Measurements from ENCODE around the gene SLC49A4. TPM values are rescaled to one million over a fixed set of nuclear protein-coding genes. Genes with fewer than 3 reads are reported as not detected.

SLC49A4 gene
- total RNA-seq, 6 experiments from 2014 or later, result 5.5 to 8.6 (median 6.7) TPM

GRCh38 chr3:122926322-122926721 is 131.5 kb downstream of the SLC49A4 start:
- Histone ChIP-seq H3K4me3 (no peak overlapping the region), H3K9me3 (no peaks in the 10 kb centered on the region), H3K4me1 (peaks cover 0 to 6% (median 0%) of the 10 kb centered on the region in 4 donors), H3K27me3 (no peaks in the 10 kb centered on the region), H3K27ac (no peak overlapping the region), H3K36me3 (no peaks in the 10 kb centered on the region)
- ATAC-seq (no peak), DNase-seq (no peak)
- intact Hi-C loops (cut with DNase I), result loop anchor here in 1 of 2 donors (10.0 kb wide), 1 partner anchor 328 kb away; no protein-coding TSS in a partner anchor
- WGBS (ENCODE audit: insufficient coverage, low coverage, low lambda C conversion rate, missing lambda C conversion rate), result 80% methylated on average over 3 of the region's 20 CpGs
- TF ChIP-seq POLR2A (IDR thresholded peaks at IDR 0.05) (no peak), CTCF (IDR thresholded peaks at IDR 0.05) (no peak)

DNA sequence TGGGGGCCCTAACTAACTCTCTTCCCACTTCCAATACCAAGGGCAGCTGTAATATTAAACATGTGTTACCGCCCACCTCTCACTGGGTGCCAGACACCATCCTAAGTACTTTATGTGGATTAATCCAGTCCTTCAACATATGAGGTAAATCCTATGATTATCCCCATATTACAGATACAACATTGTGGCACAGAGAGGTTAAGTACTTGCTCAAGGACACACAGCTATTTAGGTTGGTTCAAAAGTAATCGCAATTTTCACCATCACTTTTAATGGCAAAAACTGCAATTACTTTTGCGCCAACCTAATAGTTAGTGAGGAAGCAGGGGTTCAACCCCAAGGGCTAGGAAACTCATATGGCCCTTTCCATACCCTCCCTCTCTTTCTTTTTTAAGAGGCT is 131.9 kb downstream of the SLC49A4 start:
- H3K27me3 ChIP-seq, result no peaks in the 10 kb centered on the region

DNA sequence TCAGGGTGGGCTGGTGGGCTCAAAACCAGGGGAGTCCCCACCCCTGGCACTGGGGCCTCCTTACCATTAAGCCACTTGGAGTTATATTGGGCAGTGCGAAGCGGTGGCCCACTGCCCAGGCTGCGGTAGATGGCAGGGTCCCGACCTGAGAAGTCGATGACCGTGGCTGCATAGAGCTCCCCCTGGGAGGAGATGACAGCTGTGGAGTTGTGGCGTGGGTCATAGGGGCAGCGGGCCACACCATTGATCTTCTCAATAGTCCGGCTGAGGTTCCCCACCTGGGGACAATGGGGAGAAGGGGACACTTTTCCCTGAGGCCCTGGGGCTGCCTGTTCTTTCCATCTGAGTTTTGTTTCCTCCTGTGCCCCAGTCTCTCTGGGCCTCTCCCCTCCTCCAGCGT is 132.9 kb downstream of the SLC49A4 start:
- Histone ChIP-seq H3K4me1 (no peaks in the 10 kb centered on the region), H3K4me3 (no peak overlapping the region), H3K27me3 (no peaks in the 10 kb centered on the region), H3K36me3 (no peaks in the 10 kb centered on the region), H3K9me3 (no peaks in the 10 kb centered on the region), H3K27ac (no peak overlapping the region)
- WGBS (ENCODE audit: insufficient coverage, low coverage, low lambda C conversion rate, missing lambda C conversion rate), result 43% methylated on average over 1 of the region's 10 CpGs
- ATAC-seq (no peak), DNase-seq (no peak)
- intact Hi-C loops (cut with DNase I), result loop anchor here in 1 of 2 donors (10.0 kb wide), 1 partner anchor 327 kb away; no protein-coding TSS in a partner anchor
- TF ChIP-seq POLR2A (IDR thresholded peaks at IDR 0.05) (no peak), CTCF (IDR thresholded peaks at IDR 0.05) (no peak)

More for the DNA sequence above, 131.9 kb downstream of the SLC49A4 start:
- DNase-seq (no peak), ATAC-seq (no peak)
- no peak for TF ChIP-seq POLR2A (IDR thresholded peaks at IDR 0.05)
- no peak for TF ChIP-seq CTCF (IDR thresholded peaks at IDR 0.05)
- Histone ChIP-seq H3K4me1 (peaks cover 0 to 4% (median 0%) of the 10 kb centered on the region in 4 donors), H3K9me3 (no peaks in the 10 kb centered on the region), H3K4me3 (no peak overlapping the region), H3K27ac (no peak overlapping the region), H3K36me3 (no peaks in the 10 kb centered on the region)
- 100% methylated on average over 3 of the region's 3 CpGs for WGBS (ENCODE audit: insufficient coverage, low coverage, low lambda C conversion rate, missing lambda C conversion rate)
- intact Hi-C loops (cut with DNase I), result loop anchor here in 1 of 2 donors (10.0 kb wide), 1 partner anchor 328 kb away; no protein-coding TSS in a partner anchor

- Histone ChIP-seq H3K9me3 (no peaks in the 10 kb centered on the region), H3K4me3 (no peak overlapping the region), H3K4me1 (no peaks in the 10 kb centered on the region), H3K36me3 (no peaks in the 10 kb centered on the region), H3K27ac (no peak overlapping the region), H3K27me3 (no peaks in the 10 kb centered on the region)
- no peak for DNase-seq
- intact Hi-C loops (cut with DNase I), result loop anchor here in 1 of 2 donors (10.0 kb wide), 1 partner anchor 326 kb away; no protein-coding TSS in a partner anchor
- WGBS (ENCODE audit: insufficient coverage, low coverage, low lambda C conversion rate, missing lambda C conversion rate), result 70% methylated on average over 10 of the region's 24 CpGs
- no peak for TF ChIP-seq CTCF (IDR thresholded peaks at IDR 0.05)
- TF ChIP-seq POLR2A (IDR thresholded peaks at IDR 0.05), result no peak
- no peak for ATAC-seq
Observed at GRCh38 chr3:122928396-122929187, 133.7 kb downstream of the SLC49A4 start.
